Measurements from ENCODE around the gene CCR5.
A peak's percentile ranks its signal among the peaks of the same experiment; 100 is the strongest.

DNA sequence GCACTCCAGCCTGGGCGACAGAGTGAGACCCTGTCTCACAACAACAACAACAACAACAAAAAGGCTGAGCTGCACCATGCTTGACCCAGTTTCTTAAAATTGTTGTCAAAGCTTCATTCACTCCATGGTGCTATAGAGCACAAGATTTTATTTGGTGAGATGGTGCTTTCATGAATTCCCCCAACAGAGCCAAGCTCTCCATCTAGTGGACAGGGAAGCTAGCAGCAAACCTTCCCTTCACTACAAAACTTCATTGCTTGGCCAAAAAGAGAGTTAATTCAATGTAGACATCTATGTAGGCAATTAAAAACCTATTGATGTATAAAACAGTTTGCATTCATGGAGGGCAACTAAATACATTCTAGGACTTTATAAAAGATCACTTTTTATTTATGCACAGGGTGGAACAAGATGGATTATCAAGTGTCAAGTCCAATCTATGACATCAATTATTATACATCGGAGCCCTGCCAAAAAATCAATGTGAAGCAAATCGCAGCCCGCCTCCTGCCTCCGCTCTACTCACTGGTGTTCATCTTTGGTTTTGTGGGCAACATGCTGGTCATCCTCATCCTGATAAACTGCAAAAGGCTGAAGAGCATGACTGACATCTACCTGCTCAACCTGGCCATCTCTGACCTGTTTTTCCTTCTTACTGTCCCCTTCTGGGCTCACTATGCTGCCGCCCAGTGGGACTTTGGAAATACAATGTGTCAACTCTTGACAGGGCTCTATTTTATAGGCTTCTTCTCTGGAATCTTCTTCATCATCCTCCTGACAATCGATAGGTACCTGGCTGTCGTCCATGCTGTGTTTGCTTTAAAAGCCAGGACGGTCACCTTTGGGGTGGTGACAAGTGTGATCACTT lies 2.0 kb downstream of the CCR5 start:
- TF ChIP-seq CREB1 (IDR thresholded peaks at IDR 0.05) (no peak), PHF8 (conservative IDR thresholded peaks at IDR 0.05; ENCODE audit: low read depth, low read length) (no peak), POLR2A (IDR thresholded peaks at IDR 0.05; ENCODE audit: control extremely low read depth in 1 of 2, low read depth in 2 of 2, low read length in 2 of 2) (no peak), CTCF (IDR thresholded peaks at IDR 0.05; ENCODE audit: control extremely low read depth in 1 of 3, insufficient read depth in 1 of 3, low read depth in 1 of 3, low read length in 3 of 3) (peak in 2 of 3 experiments; percentile 68 to 74; a peak in 3 of 4 replicates), GABPA (IDR thresholded peaks at IDR 0.05; ENCODE audit: borderline replicate concordance, insufficient read depth, low read length) (no peak), POLR2AphosphoS5 (IDR thresholded peaks at IDR 0.05; ENCODE audit: low read depth, low read length) (no peak), JUN (IDR thresholded peaks at IDR 0.05; ENCODE audit: low read depth, low read length) (no peak)
